HEK293T (cell line): Measurements from ENCODE around the gene SIK2.
A peak's percentile ranks its signal among the peaks of the same experiment; 100 is the strongest.

Source experiments
- CTCF ChIA-PET: fragments of 350-600 bp; formaldehyde crosslinking; extraction: SDS; loops from one replicate; lab custom pipeline; 2021; ENCODE audit warnings: antibody characterized with exemption, inconsistent platforms; lab: Yijun Ruan, JAX
- POLR2A ChIA-PET: fragments of 350-600 bp; formaldehyde crosslinking; extraction: SDS; loops from one replicate; lab custom pipeline; 2020; ENCODE audit warnings: antibody characterized with exemption, inconsistent platforms; lab: Yijun Ruan, JAX
- DNase-seq: peaks from one replicate; pipeline ENCODE4 v3.0.0; 2012; ENCODE audit warnings: mixed read lengths; ENCODE audit errors: extremely low spot score
- ARNT ChIP-seq: fragments of 450-650 bp; IDR thresholded peaks from 2 replicates; pipeline ENCODE4 v1.6.1; 2017; ENCODE audit warnings: mild to moderate bottlenecking
- BHLHE40 ChIP-seq: fragments of 450-650 bp; IDR thresholded peaks from 2 replicates; pipeline ENCODE4 v1.6.1; 2016; ENCODE audit warnings: mild to moderate bottlenecking, moderate library complexity, borderline replicate concordance
- CTBP1 ChIP-seq: fragments of 450-650 bp; IDR thresholded peaks from 2 replicates; pipeline ENCODE4 v1.6.1; 2016; ENCODE audit warnings: borderline replicate concordance
- ELF4 ChIP-seq: fragments of 450-650 bp; IDR thresholded peaks from 2 replicates; pipeline ENCODE4 v1.6.1; 2017; ENCODE audit warnings: antibody characterized with exemption
- FOXA1 ChIP-seq: fragments of 450-650 bp; IDR thresholded peaks from 2 replicates; pipeline ENCODE4 v1.6.1; 2016; ENCODE audit warnings: mild to moderate bottlenecking
- FOXK2 ChIP-seq: fragments of 450-650 bp; IDR thresholded peaks from 2 replicates; pipeline ENCODE4 v1.6.1; 2016; ENCODE audit warnings: mild to moderate bottlenecking
- FOXM1 ChIP-seq: fragments of 450-650 bp; IDR thresholded peaks from 2 replicates; pipeline ENCODE4 v1.6.1; 2017; ENCODE audit warnings: mild to moderate bottlenecking, borderline replicate concordance
- HDGF ChIP-seq: fragments of 450-650 bp; IDR thresholded peaks from 2 replicates; pipeline ENCODE4 v1.6.1; 2017; ENCODE audit warnings: antibody characterized with exemption, borderline replicate concordance
- L3MBTL2 ChIP-seq: fragments of 450-650 bp; conservative IDR thresholded peaks from 2 replicates; pipeline ENCODE4 v1.6.1; 2016; ENCODE audit warnings: mild to moderate bottlenecking
- LEF1 ChIP-seq: fragments of 450-650 bp; IDR thresholded peaks from 2 replicates; pipeline ENCODE4 v1.6.1; 2017; ENCODE audit warnings: mild to moderate bottlenecking, borderline replicate concordance
- NFRKB ChIP-seq: fragments of 450-650 bp; IDR thresholded peaks from 2 replicates; pipeline ENCODE4 v1.6.1; 2016; ENCODE audit warnings: mild to moderate bottlenecking, moderate library complexity
- PKNOX1 ChIP-seq: fragments of 450-650 bp; IDR thresholded peaks from 2 replicates; pipeline ENCODE4 v1.6.1; 2016
- SP1 ChIP-seq: fragments of 450-650 bp; IDR thresholded peaks from 2 replicates; pipeline ENCODE4 v1.6.1; 2017
- SUZ12 ChIP-seq: fragments of 450-650 bp; IDR thresholded peaks from 2 replicates; pipeline ENCODE4 v1.6.1; 2016; ENCODE audit warnings: mild to moderate bottlenecking
- TARDBP ChIP-seq: fragments of 450-650 bp; IDR thresholded peaks from 2 replicates; pipeline ENCODE4 v1.6.1; 2016
- ZNF384 ChIP-seq: fragments of 450-650 bp; IDR thresholded peaks from 2 replicates; pipeline ENCODE4 v1.6.1; 2016

The SIK2 gene

GRCh38 chr11:111761036-111761435 lies 158.8 kb downstream of the SIK2 start:
- ChIA-PET CTCF (no interaction called here), POLR2A (no interaction called here)
- TF ChIP-seq ELF4: no peak
- TF ChIP-seq HDGF: no peak
- TF ChIP-seq ZNF384: no peak
- no peak for TF ChIP-seq FOXA1
- no peak for TF ChIP-seq PKNOX1
- TF ChIP-seq FOXM1: no peak
- TF ChIP-seq BHLHE40: no peak
- DNase-seq: no peak

GRCh38 chr11:111762526-111762925 lies 160.3 kb downstream of the SIK2 start:
- DNase-seq: no peak
- CTCF ChIA-PET: no interaction called here
- TF ChIP-seq ELF4: no peak
- TF ChIP-seq L3MBTL2: no peak
- no peak for TF ChIP-seq ARNT
- no peak for TF ChIP-seq BHLHE40
- TF ChIP-seq FOXK2: no peak
- TF ChIP-seq PKNOX1: no peak
- POLR2A ChIA-PET: no interaction called here

- POLR2A ChIA-PET: no interaction called here
- TF ChIP-seq NFRKB (no peak), ELF4 (no peak), FOXK2 (no peak), FOXA1 (no peak), SP1 (no peak), CTBP1 (no peak), ZNF384 (no peak)
- no peak for DNase-seq
- CTCF ChIA-PET: no interaction called here
Observed at GRCh38 chr11:111762981-111763643, 160.9 kb downstream of the SIK2 start.

- ChIA-PET POLR2A (interaction anchor here (1.3 kb wide), 1 partner anchor 10 kb away, joined by 3 read pairs; no protein-coding TSS in a partner anchor), CTCF (interaction anchor here (0.6 to 1.3 kb wide), 2 partner anchors 13 to 860 kb away, joined by 3 read pairs; no protein-coding TSS in a partner anchor)
- no peak for TF ChIP-seq NFRKB
- no peak for TF ChIP-seq LEF1
- no peak for TF ChIP-seq ELF4
- no peak for TF ChIP-seq SP1
- DNase-seq: no peak
Observed at GRCh38 chr11:111764621-111765020, 162.4 kb downstream of the SIK2 start.

- ChIA-PET CTCF (interaction anchor here (0.6 to 3.2 kb wide), 3 partner anchors 11 to 161 kb away, joined by 3 to 13 read pairs (median 3); no protein-coding TSS in a partner anchor), POLR2A (interaction anchor here (0.9 to 1.8 kb wide), 8 partner anchors 11 to 162 kb away, joined by 3 to 7 read pairs (median 4); no protein-coding TSS in a partner anchor)
- no peak for DNase-seq
- no peak for TF ChIP-seq FOXA1
- no peak for TF ChIP-seq L3MBTL2
- TF ChIP-seq TARDBP: no peak
- no peak for TF ChIP-seq CTBP1
- no peak for TF ChIP-seq HDGF
- no peak for TF ChIP-seq NFRKB
- no peak for TF ChIP-seq ZNF384
- no peak for TF ChIP-seq FOXK2
- no peak for TF ChIP-seq LEF1
- no peak for TF ChIP-seq PKNOX1
- no peak for TF ChIP-seq ELF4
- TF ChIP-seq FOXM1: no peak
- TF ChIP-seq BHLHE40: no peak
- no peak for TF ChIP-seq SUZ12
- no peak for TF ChIP-seq SP1
- no peak for TF ChIP-seq ARNT
Observed at GRCh38 chr11:111765320-111765983, 163.2 kb downstream of the SIK2 start.

GRCh38 chr11:111765984-111766833 lies 164.0 kb downstream of the SIK2 start, which contains the start of gene PPP2R1B:
TSS of gene PPP2R1B (minus strand) at chr11:111766389. CDS start at chr11:111766361, 28 bp downstream.
- CTCF ChIA-PET: interaction anchor here (0.5 to 3.2 kb wide), 4 partner anchors 10 to 327 kb away, joined by 3 to 13 read pairs (median 8); no protein-coding TSS in a partner anchor
- peak; percentile 96 for DNase-seq
- TF ChIP-seq ZNF384: no peak
- no peak for TF ChIP-seq FOXM1
- TF ChIP-seq CTBP1: no peak
- no peak for TF ChIP-seq ARNT
- TF ChIP-seq L3MBTL2: peak; percentile 74
- TF ChIP-seq LEF1: no peak
- POLR2A ChIA-PET: interaction anchor here (0.9 to 1.8 kb wide), 11 partner anchors 10 to 163 kb away, joined by 3 to 7 read pairs (median 4); no protein-coding TSS in a partner anchor
